Esophagus squamous epithelium (tissue), 5 donors: Measurements from ENCODE around the gene DOCK1. TPM values are rescaled to one million over a fixed set of nuclear protein-coding genes. Genes with fewer than 3 reads are reported as not detected.
A peak's percentile ranks its signal among the peaks of the same experiment; 100 is the strongest.
"Not testable (repeated sequence)": the region's sequence is repeated elsewhere in the genome, so short reads cannot be mapped to it uniquely, and the experiment has no call there.

Experiments used
- DNase-seq: peaks from one replicate; lab custom pipeline; 2025; lab: John Stamatoyannopoulos, UW
- H3K27ac ChIP-seq, 4 donors: fragments of 200-600 bp; sonication (generic); one replicate each; pipeline ENCODE4 v1.5.1; 2016 to 2019; ENCODE audit warnings: mild to moderate bottlenecking in 1 of 4
- H3K27me3 ChIP-seq, 4 donors: fragments of 200-600 bp; sonication (generic); 1 replicate in 3 of 4; 2 replicates in 1 of 4; pipeline versions ENCODE4 v1.5.1 to v1.6.0; 2017 to 2021; ENCODE audit warnings: antibody characterized with exemption in 1 of 4
- H3K36me3 ChIP-seq, 3 donors: fragments of 200-600 bp; sonication (generic); one replicate each; pipeline ENCODE4 v1.5.1; 2016 to 2019
- H3K4me1 ChIP-seq, 3 donors: fragments of 200-600 bp; sonication (generic); one replicate each; pipeline ENCODE4 v1.5.1; 2017 to 2019
- H3K4me3 ChIP-seq, 4 donors: fragments of 200-600 bp; sonication (generic); 1 replicate in 3 of 4; 2 replicates in 1 of 4; pipeline ENCODE4 v1.5.1; 2016 to 2019; ENCODE audit warnings: mild to moderate bottlenecking in 2 of 4, moderate library complexity in 1 of 4
- H3K9me3 ChIP-seq, 3 donors: fragments of 200-600 bp; sonication (generic); one replicate each; pipeline ENCODE4 v1.5.1; 2016 to 2019
- POLR2A ChIP-seq, 4 donors: fragments of 450-650 bp; IDR thresholded peaks; one replicate each; pipeline ENCODE4 v1.6.1; 2017; ENCODE audit warnings: antibody characterized with exemption in 4 of 4, mild to moderate bottlenecking in 4 of 4, moderate library complexity in 3 of 4
- WGBS, 2 donors: methylation state at CpG; one replicate each; pipeline ENCODE4 v1.1.5; 2018; 5-methylcytosine and 5-hydroxymethylcytosine counted together
- intact Hi-C: fragments of 100-400 bp; cut with DNase I; formaldehyde crosslinking; loops from one replicate; pipeline ENCODE4 v1.15.0; 2022
- total RNA-seq, 4 donors: library from RNA; depleted of rRNA; stranded (reverse); fragments of >200 nt; gene quantifications; one replicate each; pipeline ENCODE4 v1.1.0, GENCODE V29; 2016
- TF ChIP-seq, protein P1 (sequence below), 6 experiments: fragments of 450-650 bp in 4 of 6; fragments of 200-600 bp in 2 of 6; sonication (generic) in 2 of 6; IDR thresholded peaks; one replicate each; pipeline ENCODE4 v1.5.1; 2016 to 2019; ENCODE audit warnings: antibody characterized with exemption in 6 of 6, mild to moderate bottlenecking in 4 of 6, moderate library complexity in 4 of 6
- donor health status: DM: yes; HTN: yes; CAD: no.

DOCK1 gene
- total RNA-seq, 4 donors from 2014 or later, result 31.8 to 83.4 (median 49.8) TPM

DNA sequence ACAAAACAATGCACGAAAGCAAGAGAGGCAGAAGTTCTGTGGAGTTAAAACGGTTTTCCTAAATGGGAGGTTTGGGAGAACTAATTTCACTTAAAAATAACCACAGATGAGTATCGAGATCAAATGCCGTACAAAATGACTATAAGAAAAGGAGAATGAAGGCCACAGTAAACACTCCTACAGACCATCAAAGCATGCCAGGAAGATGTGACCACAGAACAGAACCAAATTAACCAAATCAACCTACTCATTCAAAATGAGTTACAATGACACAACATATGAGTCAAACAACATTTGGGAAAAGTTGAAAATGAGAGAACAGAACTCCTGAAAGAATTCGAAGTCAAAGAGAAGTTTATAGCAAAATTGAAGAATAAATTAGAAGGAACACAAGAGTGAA is 24.3 kb upstream of the DOCK1 start:
- Histone ChIP-seq H3K27me3 (peaks cover 0 to 18% (median 0%) of the 10 kb centered on the region in 4 donors), H3K4me1 (no peaks in the 10 kb centered on the region), H3K27ac (no peak overlapping the region), H3K9me3 (no peaks in the 10 kb centered on the region), H3K4me3 (no peak overlapping the region), H3K36me3 (no peaks in the 10 kb centered on the region)
- no peak for DNase-seq
- intact Hi-C loops, result no loop called here
- WGBS, 2 donors, result 78 to 79% methylated on average over 4 of the region's 5 CpGs
- no peak for TF ChIP-seq POLR2A (IDR thresholded peaks at IDR 0.05)
- TF ChIP-seq, protein P1, sequence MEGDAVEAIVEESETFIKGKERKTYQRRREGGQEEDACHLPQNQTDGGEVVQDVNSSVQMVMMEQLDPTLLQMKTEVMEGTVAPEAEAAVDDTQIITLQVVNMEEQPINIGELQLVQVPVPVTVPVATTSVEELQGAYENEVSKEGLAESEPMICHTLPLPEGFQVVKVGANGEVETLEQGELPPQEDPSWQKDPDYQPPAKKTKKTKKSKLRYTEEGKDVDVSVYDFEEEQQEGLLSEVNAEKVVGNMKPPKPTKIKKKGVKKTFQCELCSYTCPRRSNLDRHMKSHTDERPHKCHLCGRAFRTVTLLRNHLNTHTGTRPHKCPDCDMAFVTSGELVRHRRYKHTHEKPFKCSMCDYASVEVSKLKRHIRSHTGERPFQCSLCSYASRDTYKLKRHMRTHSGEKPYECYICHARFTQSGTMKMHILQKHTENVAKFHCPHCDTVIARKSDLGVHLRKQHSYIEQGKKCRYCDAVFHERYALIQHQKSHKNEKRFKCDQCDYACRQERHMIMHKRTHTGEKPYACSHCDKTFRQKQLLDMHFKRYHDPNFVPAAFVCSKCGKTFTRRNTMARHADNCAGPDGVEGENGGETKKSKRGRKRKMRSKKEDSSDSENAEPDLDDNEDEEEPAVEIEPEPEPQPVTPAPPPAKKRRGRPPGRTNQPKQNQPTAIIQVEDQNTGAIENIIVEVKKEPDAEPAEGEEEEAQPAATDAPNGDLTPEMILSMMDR (IDR thresholded peaks at IDR 0.05), result no peak

DNA sequence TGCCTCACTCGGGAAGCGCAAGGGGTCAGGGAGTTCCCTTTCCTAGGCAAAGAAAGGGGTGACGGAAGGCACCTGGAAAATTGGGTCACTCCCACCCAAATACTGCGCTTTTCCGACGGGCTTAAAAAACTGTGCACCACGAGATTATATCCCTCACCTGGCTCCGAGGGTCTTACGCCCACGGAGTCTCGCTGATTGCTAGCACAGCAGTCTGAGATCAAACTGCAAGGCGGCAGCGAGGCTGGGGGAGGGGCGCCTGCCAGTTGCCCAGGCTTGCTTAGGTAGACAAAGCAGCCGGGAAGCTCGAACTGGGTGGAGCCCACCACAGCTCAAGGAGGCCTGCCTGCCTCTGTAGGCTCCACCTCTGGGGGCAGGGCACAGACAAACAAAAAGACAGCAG is 23.2 kb upstream of the DOCK1 start:
- H3K27ac ChIP-seq, DNase-seq, intact Hi-C loops, H3K36me3 ChIP-seq, H3K9me3 ChIP-seq, H3K4me1 ChIP-seq: not testable (repeated sequence)
- Histone ChIP-seq H3K4me3 (peak overlapping the region in 2 of 4 donors; percentile 23 to 30), H3K27me3 (peaks cover 0 to 18% (median 0%) of the 10 kb centered on the region in 4 donors)
- WGBS, 2 donors, result 21% methylated on average over 9 of the region's 16 CpGs; no CpG with 5 or more reads in 1 of the 2 donors

DNA sequence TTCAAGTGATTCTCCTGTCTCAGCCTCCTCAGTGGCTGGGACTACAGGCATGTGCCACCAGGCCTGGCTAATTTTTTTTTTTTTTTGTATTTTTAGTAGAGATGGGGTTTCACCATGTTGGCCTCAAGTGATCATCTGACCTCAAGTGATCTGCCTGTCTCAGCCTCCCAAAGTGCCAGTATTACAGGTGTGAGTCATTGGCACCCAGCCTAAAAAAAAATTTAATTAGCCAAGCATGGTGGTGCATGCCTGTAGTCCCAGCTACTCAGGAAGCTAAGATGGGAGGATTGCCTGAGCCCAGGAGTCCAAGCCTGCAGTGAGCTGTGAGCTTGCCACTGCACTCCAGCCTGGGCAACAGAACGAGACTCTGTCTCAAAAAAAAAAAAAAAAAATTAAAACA is 16.8 kb upstream of the DOCK1 start:
- H3K4me1 ChIP-seq, intact Hi-C loops, H3K27me3 ChIP-seq, DNase-seq, H3K4me3 ChIP-seq, H3K9me3 ChIP-seq, H3K27ac ChIP-seq, H3K36me3 ChIP-seq: not testable (repeated sequence)
- 17 to 29% methylated on average over 1 of the region's 1 CpG for WGBS, 2 donors

DNA sequence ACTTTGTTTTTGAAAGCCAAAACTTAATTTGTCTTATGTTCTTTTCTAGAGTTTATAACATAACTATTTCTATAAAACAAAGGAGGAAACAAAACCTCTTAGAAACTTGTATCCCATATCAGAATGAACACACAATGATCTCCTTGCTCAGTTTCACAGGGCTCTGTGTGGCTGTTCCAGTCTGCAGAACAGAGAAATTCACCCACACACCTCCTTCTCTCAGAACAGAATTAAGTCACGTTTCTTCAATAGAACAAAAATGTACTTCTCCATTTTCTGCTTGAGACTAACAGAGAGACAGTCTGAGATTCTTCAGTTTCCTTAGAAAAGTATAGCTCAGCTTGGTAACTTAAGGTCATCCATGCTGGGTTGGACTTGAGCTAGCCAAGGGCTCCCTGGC is 15.8 kb upstream of the DOCK1 start:
- no peaks in the 10 kb centered on the region for H3K4me1 ChIP-seq
- TF ChIP-seq POLR2A (IDR thresholded peaks at IDR 0.05), result no peak
- TF ChIP-seq, protein P1 (IDR thresholded peaks at IDR 0.05), result no peak
- H3K4me3 ChIP-seq, result no peak overlapping the region
- WGBS, 2 donors, result 29 to 53% methylated on average over 1 of the region's 1 CpG
- DNase-seq, result no peak
- H3K27me3 ChIP-seq, result peaks cover 0 to 6% (median 0%) of the 10 kb centered on the region in 4 donors
- no peaks in the 10 kb centered on the region for H3K36me3 ChIP-seq
- intact Hi-C loops, result no loop called here
- H3K27ac ChIP-seq, result no peak overlapping the region
- H3K9me3 ChIP-seq, result no peaks in the 10 kb centered on the region

DNA sequence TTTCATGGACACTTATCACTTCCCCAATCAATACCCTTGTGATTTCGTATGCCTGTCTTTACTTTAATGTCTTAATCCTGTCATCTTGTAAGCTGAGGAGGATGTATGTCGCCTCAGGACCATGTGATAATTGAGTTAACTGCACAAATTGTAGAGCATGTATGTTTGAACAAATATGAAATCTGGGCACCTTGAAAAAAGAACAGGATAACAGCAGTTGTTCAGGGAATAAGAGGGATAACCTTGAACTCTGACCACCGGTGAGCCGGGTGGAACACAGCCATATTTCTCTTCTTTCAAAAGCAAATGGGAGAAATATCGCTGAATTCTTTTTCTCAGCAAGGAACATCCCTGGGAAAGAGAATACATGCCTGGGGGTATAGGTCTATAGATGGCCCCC is 14.4 kb upstream of the DOCK1 start:
- H3K27me3 ChIP-seq, result peaks cover 0 to 15% (median 0%) of the 10 kb centered on the region in 4 donors
- H3K27ac ChIP-seq, H3K9me3 ChIP-seq, H3K4me3 ChIP-seq, H3K36me3 ChIP-seq, H3K4me1 ChIP-seq, DNase-seq, intact Hi-C loops: not testable (repeated sequence)
- WGBS, 2 donors, result 80 to 91% methylated on average over 5 of the region's 5 CpGs

DNA sequence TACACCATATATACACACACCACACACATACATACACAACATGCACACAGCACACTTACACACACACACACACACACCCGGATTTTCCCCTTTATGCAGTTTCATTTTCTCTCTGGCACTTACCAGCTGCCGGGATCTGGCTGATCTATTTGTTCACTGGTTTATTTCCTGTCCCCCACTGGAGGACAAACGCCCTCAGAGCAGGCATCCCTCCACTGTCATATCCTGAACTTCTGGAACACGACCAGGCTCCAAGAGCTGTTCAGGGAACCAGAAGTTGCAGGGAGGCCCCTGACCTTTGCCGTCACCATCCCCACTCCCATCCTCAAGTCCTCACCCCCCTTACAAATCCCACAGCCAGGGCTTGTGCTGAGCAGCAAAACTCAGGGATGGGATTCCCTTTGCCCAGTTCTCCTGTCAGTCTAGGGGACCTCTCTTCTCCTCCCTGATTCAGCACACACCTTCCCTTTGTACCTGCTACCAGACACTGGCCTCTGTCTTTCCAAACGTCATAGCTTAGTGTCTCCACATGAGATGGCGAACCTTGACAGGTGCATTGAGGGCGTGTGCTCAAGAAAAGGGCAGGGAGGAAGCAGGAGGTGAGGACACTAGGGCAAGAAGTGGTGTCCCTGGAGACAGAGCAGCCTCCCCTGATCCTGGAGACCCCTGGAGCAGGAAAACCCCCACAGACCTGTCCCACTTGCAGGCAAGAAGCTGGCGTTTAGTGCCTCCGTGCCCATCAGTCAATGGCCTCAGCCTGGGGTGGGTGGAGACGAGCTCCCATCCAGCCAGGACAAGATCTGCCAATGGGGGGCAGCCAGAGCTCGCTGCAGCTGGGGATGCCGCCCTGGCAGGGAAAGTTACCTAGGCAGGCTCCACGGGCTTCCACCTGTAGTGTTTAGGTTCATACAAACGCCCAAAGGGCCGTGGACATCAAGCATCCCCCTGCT is 12.7 kb upstream of the DOCK1 start:
- H3K9me3 ChIP-seq, result no peaks in the 10 kb centered on the region
- no peaks in the 10 kb centered on the region for H3K36me3 ChIP-seq
- TF ChIP-seq POLR2A (IDR thresholded peaks at IDR 0.05), result no peak
- peaks cover 0 to 24% (median 0%) of the 10 kb centered on the region in 4 donors for H3K27me3 ChIP-seq
- H3K4me3 ChIP-seq, result no peak overlapping the region
- intact Hi-C loops, result no loop called here
- no peak for DNase-seq
- H3K4me1 ChIP-seq, result no peaks in the 10 kb centered on the region
- H3K27ac ChIP-seq, result no peak overlapping the region
- 39 to 50% methylated on average over 6 to 7 of the region's 16 CpGs for WGBS, 2 donors

DNA sequence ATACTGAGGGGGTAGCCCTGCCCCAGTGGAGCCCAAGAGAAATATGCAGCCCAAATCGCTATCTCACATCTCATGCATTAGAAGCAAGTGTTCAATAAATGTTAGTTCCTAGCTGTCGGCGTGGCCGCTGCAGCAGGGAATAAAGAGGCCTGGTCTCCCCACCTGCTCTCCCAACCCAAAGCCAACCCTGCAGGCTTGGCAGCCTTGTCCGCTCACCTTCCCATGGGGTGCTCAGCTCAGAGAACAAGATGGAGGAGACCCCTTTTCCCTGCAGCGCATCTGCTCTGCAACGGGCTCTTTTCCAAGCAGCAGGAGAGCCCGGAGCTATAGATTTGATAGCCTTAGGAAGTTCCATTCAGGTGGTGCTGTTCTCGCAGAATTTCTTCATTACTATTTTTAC is 12.0 kb upstream of the DOCK1 start:
- intact Hi-C loops, result no loop called here
- H3K9me3 ChIP-seq, result peaks cover 0 to 6% (median 0%) of the 10 kb centered on the region in 3 donors
- no peaks in the 10 kb centered on the region for H3K4me1 ChIP-seq
- no peak for TF ChIP-seq POLR2A (IDR thresholded peaks at IDR 0.05)
- TF ChIP-seq, protein P1 (IDR thresholded peaks at IDR 0.05), result no peak
- no peaks in the 10 kb centered on the region for H3K36me3 ChIP-seq
- WGBS, 2 donors, result 89 to 92% methylated on average over 9 of the region's 9 CpGs
- no peak overlapping the region for H3K4me3 ChIP-seq
- no peak overlapping the region for H3K27ac ChIP-seq
- peaks cover 0 to 24% (median 0%) of the 10 kb centered on the region in 4 donors for H3K27me3 ChIP-seq
- no peak for DNase-seq
